ENCODE data around the gene PSMC1. TPM values are rescaled to one million over a fixed set of nuclear protein-coding genes. Genes with fewer than 3 reads are reported as not detected.

PSMC1 gene
- total RNA-seq, 3 donors from 2014 or later, result 74.4 to 170 (median 117) TPM

DNA sequence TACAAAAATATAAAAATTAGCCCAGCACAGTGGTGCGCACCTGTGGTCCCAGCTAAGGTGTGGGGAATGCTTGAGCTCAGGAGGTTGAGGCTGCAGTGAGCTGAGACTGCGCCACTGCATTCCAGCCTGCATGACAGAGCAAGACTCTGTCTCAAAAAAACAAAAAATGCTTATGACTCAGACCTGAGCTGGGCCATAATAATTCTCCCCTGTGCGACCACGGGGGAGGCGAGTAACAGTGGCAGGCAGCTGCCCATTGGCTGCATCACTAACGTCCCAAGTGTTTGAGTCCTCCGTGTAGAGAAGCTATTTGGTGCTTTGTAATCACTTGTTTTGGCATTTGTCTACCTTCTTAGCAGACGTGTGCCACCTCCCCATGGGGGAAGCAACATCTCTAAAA lies 24.9 kb downstream of the PSMC1 start:
- intact Hi-C loops (cut with DNase I; ENCODE audit: low total_unique reads), result no loop called here
- H3K27me3 ChIP-seq, result no peaks in the 10 kb centered on the region
- DNase-seq (ENCODE audit: low spot score in 2 of 2), result no peak

GRCh38 chr14:90281756-90282155 lies 25.4 kb downstream of the PSMC1 start:
- no peak for DNase-seq (ENCODE audit: low spot score in 2 of 2)
- intact Hi-C loops (cut with DNase I; ENCODE audit: low total_unique reads), result no loop called here
- Histone ChIP-seq H3K4me3 (no peak overlapping the region), H3K4me1 (no peaks in the 10 kb centered on the region), H3K36me3 (no peaks in the 10 kb centered on the region), H3K27me3 (no peaks in the 10 kb centered on the region), H3K27ac (no peak overlapping the region), H3K9me3 (no peaks in the 10 kb centered on the region)
- TF ChIP-seq POLR2A (IDR thresholded peaks at IDR 0.05), result no peak
- TF ChIP-seq, protein P1, sequence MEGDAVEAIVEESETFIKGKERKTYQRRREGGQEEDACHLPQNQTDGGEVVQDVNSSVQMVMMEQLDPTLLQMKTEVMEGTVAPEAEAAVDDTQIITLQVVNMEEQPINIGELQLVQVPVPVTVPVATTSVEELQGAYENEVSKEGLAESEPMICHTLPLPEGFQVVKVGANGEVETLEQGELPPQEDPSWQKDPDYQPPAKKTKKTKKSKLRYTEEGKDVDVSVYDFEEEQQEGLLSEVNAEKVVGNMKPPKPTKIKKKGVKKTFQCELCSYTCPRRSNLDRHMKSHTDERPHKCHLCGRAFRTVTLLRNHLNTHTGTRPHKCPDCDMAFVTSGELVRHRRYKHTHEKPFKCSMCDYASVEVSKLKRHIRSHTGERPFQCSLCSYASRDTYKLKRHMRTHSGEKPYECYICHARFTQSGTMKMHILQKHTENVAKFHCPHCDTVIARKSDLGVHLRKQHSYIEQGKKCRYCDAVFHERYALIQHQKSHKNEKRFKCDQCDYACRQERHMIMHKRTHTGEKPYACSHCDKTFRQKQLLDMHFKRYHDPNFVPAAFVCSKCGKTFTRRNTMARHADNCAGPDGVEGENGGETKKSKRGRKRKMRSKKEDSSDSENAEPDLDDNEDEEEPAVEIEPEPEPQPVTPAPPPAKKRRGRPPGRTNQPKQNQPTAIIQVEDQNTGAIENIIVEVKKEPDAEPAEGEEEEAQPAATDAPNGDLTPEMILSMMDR (IDR thresholded peaks at IDR 0.05), result no peak
- TF ChIP-seq POLR2AphosphoS5 (IDR thresholded peaks at IDR 0.05), result no peak

More for the DNA sequence above, 24.9 kb downstream of the PSMC1 start:
- no peaks in the 10 kb centered on the region for H3K4me1 ChIP-seq
- no peaks in the 10 kb centered on the region for H3K9me3 ChIP-seq
- H3K36me3 ChIP-seq, result no peaks in the 10 kb centered on the region
- H3K4me3 ChIP-seq, result no peak overlapping the region
- TF ChIP-seq, protein P1 (IDR thresholded peaks at IDR 0.05), result no peak
- no peak for TF ChIP-seq POLR2AphosphoS5 (IDR thresholded peaks at IDR 0.05)
- TF ChIP-seq POLR2A (IDR thresholded peaks at IDR 0.05), result no peak
- H3K27ac ChIP-seq, result no peak overlapping the region

DNA sequence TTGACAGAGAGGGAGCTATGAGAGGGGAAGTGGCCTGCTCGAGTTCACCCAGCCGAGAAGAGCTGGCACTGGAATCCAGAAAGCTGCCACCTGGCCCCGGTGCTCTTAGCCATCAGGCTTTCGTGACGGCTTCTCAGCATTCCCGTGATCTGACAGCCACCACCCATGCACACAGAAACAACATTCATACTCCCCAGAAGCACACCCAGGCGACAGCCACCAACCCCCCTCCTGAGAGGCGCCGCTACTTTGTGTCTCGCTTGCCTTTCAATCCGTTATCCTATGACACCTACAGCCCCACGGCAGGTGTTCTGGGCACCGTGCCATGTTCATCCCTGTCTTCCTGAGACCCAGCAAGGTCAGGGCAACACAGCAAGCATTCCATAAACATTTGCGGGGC lies 31.4 kb downstream of the PSMC1 start:
- TF ChIP-seq POLR2AphosphoS5 (IDR thresholded peaks at IDR 0.05), result no peak
- TF ChIP-seq, protein P1 (IDR thresholded peaks at IDR 0.05), result no peak
- no peak for TF ChIP-seq POLR2A (IDR thresholded peaks at IDR 0.05)
- no peaks in the 10 kb centered on the region for H3K27me3 ChIP-seq
- intact Hi-C loops (cut with DNase I; ENCODE audit: low total_unique reads), result no loop called here
- H3K9me3 ChIP-seq, result no peaks in the 10 kb centered on the region
- no peak overlapping the region for H3K27ac ChIP-seq
- DNase-seq (ENCODE audit: low spot score in 2 of 2), result no peak
- H3K4me3 ChIP-seq, result no peak overlapping the region
- H3K4me1 ChIP-seq, result no peaks in the 10 kb centered on the region
- peaks cover 14% of the 10 kb centered on the region for H3K36me3 ChIP-seq

GRCh38 chr14:90288651-90289355 lies 32.5 kb downstream of the PSMC1 start:
- no peaks in the 10 kb centered on the region for H3K4me1 ChIP-seq
- TF ChIP-seq POLR2A (IDR thresholded peaks at IDR 0.05) (no peak), POLR2AphosphoS5 (IDR thresholded peaks at IDR 0.05) (no peak)
- TF ChIP-seq, protein P1 (IDR thresholded peaks at IDR 0.05), result no peak
- no peak overlapping the region for H3K4me3 ChIP-seq
- intact Hi-C loops (cut with DNase I; ENCODE audit: low total_unique reads), result no loop called here
- H3K27ac ChIP-seq, result no peak overlapping the region
- H3K27me3 ChIP-seq, result no peaks in the 10 kb centered on the region
- DNase-seq (ENCODE audit: low spot score in 2 of 2), result no peak
- H3K36me3 ChIP-seq, result peaks cover 14% of the 10 kb centered on the region
- no peaks in the 10 kb centered on the region for H3K9me3 ChIP-seq

GRCh38 chr14:90290337-90291011 lies 34.1 kb downstream of the PSMC1 start:
- H3K9me3 ChIP-seq, result no peaks in the 10 kb centered on the region
- TF ChIP-seq, protein P1 (IDR thresholded peaks at IDR 0.05), result no peak
- TF ChIP-seq POLR2AphosphoS5 (IDR thresholded peaks at IDR 0.05) (no peak), POLR2A (IDR thresholded peaks at IDR 0.05) (no peak)
- peaks cover 14% of the 10 kb centered on the region for H3K36me3 ChIP-seq
- no peak for DNase-seq (ENCODE audit: low spot score in 2 of 2)
- no peaks in the 10 kb centered on the region for H3K4me1 ChIP-seq
- intact Hi-C loops (cut with DNase I; ENCODE audit: low total_unique reads), result no loop called here
- no peak overlapping the region for H3K27ac ChIP-seq
- no peak overlapping the region for H3K4me3 ChIP-seq
- H3K27me3 ChIP-seq, result no peaks in the 10 kb centered on the region
